Measurements from ENCODE around the gene SPIN4.
"Not testable (repeated sequence)": the region's sequence is repeated elsewhere in the genome, so short reads cannot be mapped to it uniquely, and the experiment has no call there.

- TF ChIP-seq, protein P1, sequence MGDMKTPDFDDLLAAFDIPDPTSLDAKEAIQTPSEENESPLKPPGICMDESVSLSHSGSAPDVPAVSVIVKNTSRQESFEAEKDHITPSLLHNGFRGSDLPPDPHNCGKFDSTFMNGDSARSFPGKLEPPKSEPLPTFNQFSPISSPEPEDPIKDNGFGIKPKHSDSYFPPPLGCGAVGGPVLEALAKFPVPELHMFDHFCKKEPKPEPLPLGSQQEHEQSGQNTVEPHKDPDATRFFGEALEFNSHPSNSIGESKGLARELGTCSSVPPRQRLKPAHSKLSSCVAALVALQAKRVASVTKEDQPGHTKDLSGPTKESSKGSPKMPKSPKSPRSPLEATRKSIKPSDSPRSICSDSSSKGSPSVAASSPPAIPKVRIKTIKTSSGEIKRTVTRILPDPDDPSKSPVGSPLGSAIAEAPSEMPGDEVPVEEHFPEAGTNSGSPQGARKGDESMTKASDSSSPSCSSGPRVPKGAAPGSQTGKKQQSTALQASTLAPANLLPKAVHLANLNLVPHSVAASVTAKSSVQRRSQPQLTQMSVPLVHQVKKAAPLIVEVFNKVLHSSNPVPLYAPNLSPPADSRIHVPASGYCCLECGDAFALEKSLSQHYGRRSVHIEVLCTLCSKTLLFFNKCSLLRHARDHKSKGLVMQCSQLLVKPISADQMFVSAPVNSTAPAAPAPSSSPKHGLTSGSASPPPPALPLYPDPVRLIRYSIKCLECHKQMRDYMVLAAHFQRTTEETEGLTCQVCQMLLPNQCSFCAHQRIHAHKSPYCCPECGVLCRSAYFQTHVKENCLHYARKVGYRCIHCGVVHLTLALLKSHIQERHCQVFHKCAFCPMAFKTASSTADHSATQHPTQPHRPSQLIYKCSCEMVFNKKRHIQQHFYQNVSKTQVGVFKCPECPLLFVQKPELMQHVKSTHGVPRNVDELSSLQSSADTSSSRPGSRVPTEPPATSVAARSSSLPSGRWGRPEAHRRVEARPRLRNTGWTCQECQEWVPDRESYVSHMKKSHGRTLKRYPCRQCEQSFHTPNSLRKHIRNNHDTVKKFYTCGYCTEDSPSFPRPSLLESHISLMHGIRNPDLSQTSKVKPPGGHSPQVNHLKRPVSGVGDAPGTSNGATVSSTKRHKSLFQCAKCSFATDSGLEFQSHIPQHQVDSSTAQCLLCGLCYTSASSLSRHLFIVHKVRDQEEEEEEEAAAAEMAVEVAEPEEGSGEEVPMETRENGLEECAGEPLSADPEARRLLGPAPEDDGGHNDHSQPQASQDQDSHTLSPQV (IDR thresholded peaks at IDR 0.05), result not testable (repeated sequence)
- TF ChIP-seq CBX8 (IDR thresholded peaks at IDR 0.05; ENCODE audit: borderline replicate concordance, extremely low read depth, low read depth, low read length, poor library complexity, severe bottlenecking); SREBF2 (CRISPR knock-in tag; IDR thresholded peaks at IDR 0.05); POLR2A (conservative IDR thresholded peaks at IDR 0.05); NFRKB (IDR thresholded peaks at IDR 0.05; ENCODE audit: low read depth); EZH2 (IDR thresholded peaks at IDR 0.05; ENCODE audit: borderline replicate concordance, low read depth, low read length); NEUROD1 (IDR thresholded peaks at IDR 0.05; ENCODE audit: borderline replicate concordance, low read depth, low read length, partially characterized antibody); TEAD4 (IDR thresholded peaks at IDR 0.05; ENCODE audit: low read length); TEAD4 (CRISPR knock-in tag; IDR thresholded peaks at IDR 0.05; ENCODE audit: borderline replicate concordance); EGR1 (conservative IDR thresholded peaks at IDR 0.05): not testable (repeated sequence)
- TF ChIP-seq, protein P2, sequence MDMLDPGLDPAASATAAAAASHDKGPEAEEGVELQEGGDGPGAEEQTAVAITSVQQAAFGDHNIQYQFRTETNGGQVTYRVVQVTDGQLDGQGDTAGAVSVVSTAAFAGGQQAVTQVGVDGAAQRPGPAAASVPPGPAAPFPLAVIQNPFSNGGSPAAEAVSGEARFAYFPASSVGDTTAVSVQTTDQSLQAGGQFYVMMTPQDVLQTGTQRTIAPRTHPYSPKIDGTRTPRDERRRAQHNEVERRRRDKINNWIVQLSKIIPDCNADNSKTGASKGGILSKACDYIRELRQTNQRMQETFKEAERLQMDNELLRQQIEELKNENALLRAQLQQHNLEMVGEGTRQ (CRISPR knock-in tag; IDR thresholded peaks at IDR 0.05), result not testable (repeated sequence)
- TF ChIP-seq, protein P3, sequence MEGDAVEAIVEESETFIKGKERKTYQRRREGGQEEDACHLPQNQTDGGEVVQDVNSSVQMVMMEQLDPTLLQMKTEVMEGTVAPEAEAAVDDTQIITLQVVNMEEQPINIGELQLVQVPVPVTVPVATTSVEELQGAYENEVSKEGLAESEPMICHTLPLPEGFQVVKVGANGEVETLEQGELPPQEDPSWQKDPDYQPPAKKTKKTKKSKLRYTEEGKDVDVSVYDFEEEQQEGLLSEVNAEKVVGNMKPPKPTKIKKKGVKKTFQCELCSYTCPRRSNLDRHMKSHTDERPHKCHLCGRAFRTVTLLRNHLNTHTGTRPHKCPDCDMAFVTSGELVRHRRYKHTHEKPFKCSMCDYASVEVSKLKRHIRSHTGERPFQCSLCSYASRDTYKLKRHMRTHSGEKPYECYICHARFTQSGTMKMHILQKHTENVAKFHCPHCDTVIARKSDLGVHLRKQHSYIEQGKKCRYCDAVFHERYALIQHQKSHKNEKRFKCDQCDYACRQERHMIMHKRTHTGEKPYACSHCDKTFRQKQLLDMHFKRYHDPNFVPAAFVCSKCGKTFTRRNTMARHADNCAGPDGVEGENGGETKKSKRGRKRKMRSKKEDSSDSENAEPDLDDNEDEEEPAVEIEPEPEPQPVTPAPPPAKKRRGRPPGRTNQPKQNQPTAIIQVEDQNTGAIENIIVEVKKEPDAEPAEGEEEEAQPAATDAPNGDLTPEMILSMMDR (IDR thresholded peaks at IDR 0.05 in 2 of 3, conservative IDR thresholded peaks at IDR 0.05 in 1 of 3; ENCODE audit: insufficient read depth in 2 of 3, low read depth in 1 of 3, low read length in 3 of 3), result not testable (repeated sequence)
These were observed 21.9 kb upstream of the SPIN4 start for GRCh38 chrX:63373012-63373411.
